ENCODE results near the gene CLCN3.
A peak's percentile ranks its signal among the peaks of the same experiment; 100 is the strongest.
"Not testable (repeated sequence)": the region's sequence is repeated elsewhere in the genome, so short reads cannot be mapped to it uniquely, and the experiment has no call there.

Gene CLCN3

DNA sequence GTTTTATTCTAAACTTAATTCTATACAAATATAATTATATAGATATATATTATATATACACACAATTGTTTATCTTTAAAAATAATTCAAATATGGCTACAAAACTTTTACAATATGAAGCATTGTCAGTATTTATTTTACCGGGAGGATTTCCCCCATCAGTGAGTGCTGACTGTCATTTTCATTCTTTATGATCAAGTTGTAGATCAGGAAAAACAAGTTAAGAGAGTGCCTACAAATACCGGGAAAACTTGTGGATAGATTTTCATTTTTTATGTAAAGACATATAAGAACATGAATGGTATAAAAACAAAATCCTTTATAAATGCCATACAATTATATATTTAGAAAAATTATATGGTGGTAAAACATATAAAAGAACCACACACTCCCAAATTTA lies 37.8 kb downstream of the CLCN3 start:
- no peak for DNase-seq

DNA sequence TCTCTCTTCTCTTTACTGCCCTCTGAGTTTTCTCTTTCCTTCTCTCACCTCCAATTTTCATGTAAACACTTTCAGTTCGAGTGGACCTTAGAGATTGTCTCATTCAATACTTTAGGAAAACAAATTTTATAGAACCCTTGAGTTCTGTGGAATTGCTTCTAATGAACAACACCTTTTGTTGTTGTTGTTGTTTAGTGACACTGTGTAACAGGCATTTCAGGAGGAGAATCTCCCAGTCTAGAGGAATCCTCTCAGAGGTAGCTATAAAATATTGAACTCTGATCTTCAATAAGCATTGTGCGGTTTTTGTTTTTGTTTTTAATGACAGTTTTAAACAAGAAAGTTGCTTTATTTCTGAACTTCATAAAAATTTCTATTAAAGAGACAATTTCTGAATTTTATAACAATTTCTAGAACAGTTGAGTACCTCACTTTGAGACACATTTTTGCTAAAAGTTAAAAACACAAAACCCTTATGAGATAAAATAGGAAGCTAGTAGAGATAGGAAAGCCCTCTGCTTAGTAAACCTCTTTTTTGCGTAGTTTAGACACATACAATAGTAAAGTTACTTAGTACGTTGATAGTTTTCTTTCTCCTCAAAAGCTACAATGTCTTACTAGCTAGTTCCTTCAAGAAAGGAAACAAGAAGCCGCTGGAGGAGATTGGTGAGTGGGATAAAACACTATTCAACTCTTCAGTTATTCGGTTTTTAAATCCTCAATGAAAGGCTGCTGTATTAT lies 38.8 kb downstream of the CLCN3 start:
- DNase-seq = no peak

DNA sequence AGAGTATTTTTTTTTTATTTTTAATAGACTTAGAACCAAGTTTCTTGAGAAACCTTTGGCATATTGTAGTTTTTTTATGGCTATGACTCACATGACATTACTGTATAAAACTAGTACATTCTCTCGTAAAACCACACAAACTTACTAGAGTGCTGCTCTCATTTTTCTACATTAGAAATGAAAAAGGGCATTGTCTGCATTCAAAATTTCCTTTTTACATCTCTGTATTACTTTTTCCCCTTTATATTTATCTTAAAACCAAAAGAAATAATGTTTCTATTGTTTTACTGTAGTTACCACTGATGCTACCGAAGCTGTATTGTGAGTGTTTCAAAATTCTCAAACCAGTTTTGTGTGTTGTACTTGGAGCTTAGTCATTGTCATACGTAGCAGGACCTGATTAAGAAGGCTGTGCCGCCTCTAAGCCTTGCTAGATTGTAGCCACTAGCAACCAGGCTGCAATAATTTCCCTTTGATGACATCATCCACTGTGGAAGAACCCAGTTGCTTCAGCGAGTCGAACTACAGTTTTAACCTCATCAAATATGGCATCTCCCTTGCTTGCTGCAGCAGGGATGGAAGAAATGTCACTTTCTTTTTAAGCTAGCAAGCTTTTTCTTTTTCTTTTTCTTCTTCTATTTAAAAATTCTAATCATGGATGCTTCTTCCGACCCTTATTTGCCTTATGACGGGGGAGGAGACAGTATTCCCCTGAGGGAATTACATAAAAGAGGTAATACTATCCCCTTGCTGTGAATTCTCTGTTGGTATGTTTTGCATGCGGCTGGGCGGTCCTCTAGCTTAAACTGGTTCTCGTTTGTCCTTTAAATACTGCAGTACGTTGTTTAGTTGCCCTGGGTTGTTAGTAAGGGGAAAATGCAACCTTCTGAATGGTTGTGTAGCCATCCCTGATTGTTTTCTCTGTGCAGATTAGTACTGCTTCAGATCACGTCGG lies 39.6 kb downstream of the CLCN3 start:
- DNase-seq = peak; percentile 49 to 64

DNA sequence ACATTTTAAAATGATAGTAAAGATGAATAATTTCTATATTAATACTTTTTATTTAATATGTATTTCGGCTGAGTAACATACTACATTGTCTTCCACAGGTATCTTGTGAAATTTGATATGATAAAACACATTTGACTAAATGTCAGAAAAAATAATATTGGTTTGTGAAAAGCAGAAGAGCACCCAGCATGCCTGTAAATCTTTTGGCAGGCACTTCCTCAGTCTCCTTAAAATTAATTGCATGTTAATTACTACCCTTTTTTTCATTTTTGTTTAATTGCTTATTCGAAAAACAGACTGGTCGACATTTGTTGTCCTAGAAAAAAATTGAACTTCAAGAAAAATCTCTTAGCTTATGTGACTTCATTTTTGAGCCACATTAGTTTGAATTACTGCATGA lies 40.6 kb downstream of the CLCN3 start:
- DNase-seq = no peak

DNA sequence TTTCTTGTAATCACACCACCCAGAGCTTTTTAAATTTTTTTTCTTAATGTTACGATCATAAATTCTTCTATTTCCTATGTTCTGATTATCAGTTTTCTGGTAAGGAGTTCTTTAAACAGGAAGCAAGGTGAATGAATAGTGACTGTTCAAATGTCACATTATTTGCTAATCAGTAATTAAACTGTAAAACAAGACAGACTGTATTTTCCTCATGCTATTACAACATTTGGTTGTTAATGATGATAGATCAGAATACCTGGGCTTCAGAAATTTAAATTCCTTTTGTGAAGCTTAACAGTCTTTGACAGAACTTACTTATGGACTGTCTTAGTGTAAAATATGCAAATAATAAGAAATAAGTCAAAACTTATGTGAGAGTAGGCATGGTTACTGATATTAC lies 41.4 kb downstream of the CLCN3 start:
- DNase-seq = no peak

DNA sequence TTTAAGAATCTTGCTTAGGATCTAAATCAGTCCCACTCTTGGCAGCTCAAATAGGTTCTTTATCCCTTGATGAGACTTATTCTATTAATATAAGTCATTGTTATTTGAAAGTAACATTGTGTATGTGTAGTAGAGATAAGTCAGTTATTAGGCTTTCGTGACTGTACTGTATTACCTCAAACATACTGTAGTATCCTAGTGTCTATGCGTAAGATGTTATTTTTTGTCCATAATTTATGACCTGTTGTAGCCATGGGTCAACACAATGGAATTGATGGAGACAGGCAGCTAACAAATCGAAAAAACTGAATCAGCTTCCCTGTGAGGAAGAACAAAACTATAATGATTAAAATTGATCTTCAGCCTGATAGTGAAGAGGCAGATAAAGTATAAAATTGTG lies 41.8 kb downstream of the CLCN3 start:
- DNase-seq = no peak

DNA sequence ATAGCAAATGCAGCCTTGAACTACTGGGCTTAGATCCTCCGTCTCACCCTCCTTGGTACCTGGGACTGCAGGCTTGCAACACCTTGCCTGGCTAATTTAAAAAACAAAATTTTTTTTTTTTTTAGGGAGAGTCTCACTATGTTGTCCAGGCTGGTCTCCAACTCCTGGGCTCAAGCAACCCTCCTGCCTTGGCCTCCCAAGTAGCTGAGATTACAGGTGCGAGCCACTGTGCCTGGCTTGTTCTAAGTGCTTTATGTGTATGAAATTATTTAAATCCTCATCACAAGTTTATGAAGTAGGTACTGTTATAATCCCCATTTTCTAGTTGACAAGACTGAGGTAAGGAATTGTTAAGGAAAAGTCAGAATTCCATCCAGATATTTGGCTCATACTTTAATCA lies 43.0 kb downstream of the CLCN3 start:
- DNase-seq = no peak

DNA sequence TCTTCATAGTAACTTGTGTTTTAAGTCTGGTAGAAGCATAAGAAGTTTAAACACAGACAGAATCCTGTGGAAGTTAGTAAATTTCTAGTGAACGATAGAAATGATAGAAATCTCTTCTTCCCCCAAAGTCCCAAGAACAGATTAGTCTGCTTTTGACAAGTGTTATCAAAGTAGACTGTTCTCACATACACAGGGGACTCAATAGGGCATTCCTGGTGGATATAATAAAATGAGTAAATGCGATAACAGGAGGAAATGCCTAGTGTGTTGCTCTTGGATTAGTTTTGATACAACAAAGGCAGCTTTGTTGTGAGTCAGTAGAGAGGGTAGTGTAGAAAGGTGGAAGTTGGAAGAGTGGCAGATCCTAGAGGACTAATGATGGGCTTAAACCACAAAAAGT lies 43.5 kb downstream of the CLCN3 start:
- DNase-seq = no peak

DNA sequence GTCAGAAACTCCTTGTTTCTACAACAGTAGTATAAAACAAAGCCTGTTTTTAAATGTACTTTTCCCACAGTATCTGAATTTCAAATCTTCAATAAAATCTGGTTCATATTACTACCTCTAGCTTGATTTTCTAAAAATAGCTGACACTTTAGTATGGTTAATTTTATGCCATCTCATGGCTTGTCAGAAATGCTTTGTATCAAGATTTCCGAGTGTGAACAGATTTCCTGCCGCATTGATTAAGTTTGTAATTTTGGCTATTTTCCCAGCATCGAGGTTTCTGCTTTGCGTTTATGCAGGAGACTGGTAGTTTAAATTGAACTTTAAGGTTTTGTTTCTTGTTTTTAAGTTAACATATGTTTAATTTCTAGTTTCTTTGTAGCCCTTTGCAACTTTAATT lies 44.2 kb downstream of the CLCN3 start:
- no peak for DNase-seq

DNA sequence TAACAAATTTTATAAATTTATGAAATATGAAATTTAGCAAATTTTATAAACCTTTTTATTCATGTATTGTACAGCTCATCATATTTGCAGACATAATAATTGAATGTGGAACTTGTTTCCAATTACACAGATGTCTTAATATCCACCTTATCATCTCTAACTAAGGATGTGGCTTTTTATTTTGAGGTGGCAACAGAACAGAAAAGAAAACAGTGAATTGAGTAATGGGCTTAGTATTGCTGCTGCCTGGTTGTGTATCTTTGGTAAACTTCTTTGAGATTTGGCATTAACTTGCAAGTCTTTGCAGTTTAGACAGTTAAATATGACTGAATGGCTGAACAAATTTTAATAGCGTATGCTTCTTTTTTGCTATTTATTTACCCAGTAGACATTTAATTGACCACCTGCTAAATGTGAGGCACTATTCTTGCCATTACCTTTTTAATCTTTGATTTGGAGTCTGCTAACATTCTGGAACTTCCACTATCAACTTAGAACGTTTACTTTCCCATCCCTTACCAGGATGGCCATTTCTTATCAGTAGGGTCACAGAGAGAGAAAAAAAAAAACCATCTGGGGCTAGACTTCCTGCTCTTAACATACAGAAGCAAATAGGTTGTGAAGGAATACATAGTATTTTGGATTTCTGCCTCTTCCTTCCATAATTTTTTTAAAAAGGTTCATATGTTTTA lies 44.8 kb downstream of the CLCN3 start:
- DNase-seq = no peak

DNA sequence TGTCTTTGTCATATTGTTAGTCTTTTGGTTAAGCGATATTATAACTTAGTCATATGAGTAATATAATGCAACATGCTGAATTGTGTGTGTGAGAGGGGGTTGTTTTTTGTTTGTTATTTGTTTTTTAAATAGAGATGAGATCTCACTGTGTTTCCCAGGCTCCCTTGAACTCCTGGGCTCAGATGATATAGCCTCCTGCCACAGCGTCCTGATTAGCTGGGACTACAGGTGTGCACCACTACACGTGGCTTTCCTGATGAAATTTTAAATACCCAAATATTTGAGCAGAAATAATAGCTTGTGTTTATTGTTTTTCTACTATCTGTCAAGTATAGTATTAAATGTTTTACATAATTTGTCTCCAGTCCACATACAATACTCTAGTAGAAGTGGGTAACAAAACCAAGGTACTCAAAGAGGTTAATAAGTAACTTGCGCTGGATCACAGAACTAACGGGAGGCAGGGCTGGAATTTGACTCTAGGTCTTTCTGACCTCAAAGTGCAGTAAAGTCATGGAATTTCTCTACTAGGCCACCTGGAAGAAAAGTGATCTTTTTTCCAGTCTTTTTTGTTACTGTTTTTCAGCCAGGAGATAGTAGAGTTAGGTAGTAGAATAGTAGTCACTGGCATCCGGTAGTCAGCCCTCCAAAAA lies 47.8 kb downstream of the CLCN3 start:
- no peak for DNase-seq

DNA sequence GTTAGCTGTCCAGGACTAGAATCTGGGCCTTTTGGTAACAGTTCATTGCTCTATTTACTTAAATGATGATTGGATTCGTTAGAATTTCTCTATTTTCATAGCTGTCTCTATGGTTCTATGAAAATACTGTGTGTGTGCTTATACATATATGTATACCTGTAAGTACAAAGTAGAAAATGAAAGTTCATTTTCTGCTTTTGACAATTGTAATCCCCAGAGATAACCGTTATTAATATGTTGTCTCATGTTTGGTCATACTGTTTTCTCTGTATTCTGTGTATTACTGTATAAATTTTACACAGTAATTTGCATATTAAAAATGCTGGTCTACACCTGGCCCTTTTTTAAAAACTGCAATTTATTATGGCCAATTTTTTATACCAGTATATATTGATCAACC lies 55.4 kb downstream of the CLCN3 start:
- DNase-seq = no peak

DNA sequence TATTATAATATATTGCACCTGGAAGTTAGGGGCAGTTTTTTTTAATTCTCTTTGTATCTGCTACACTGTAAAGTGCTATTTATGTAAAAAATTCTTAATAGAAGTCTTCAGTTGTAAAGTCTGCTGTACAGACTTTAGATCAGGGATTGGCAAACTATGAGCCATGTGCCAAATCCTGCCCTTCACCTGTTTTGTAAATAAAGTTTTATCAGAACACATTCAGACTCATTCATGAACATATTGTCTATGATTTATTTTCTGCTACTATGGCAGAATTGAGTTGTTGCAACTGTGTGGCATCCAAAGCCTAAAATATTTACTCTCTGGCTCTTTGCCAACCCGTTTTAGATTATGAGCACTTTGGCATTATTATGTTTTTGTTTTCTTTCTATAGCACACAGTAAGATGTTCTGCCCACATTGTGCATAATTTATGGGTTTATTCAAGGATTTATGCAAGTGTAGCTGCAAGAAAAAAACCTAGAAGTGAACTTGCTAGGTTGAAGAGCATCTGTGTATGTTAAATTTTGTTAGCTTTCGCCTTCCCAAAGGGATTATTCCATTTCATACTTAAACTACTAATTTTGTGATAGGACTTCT lies 56.9 kb downstream of the CLCN3 start:
- DNase-seq = no peak

DNA sequence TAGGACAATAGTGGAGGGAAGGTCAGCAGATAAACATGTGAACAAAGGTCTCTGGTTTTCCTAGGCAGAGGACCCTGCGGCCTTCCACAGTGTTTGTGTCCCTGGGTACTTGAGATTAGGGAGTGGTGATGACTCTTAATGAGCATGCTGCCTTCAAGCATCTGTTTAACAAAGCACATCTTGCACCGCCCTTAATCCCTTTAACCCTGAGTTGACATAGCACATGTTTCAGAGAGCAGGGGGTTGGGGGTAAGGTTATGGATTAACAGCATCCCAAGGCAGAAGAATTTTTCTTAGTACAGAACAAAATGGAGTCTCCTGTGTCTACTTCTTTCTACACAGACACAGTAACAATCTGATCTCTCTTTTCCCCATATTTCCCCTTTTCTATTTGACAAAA lies 58.1 kb downstream of the CLCN3 start:
- DNase-seq = not testable (repeated sequence)

DNA sequence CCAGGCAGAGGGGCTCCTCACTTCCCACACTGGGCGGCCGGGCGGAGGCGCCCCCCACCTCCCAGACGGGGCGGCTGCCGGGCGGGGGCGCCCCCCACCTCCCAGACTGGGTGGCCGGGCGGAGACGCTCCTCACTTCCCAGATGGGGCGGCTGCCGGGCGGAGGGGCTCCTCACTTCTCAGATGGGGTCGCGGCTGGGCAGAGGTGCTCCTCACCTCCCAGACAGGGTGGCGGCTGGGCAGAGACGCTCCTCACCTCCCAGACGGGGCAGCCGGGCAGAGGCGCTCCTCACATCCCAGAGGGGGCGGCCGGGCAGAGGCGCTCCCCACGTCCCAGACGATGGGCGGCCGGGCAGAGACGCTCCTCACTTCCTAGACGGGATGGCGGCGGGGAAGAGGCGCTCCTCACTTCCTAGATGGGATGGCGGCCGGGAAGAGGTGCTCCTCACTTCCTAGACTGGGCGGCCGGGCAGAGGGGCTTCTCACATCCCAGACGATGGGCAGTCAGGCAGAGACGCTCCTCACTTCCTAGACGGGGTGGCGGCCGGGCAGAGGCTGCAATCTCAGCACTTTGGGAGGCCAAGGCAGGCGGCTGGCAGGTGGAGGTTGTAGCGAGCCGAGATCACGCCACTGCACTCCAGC lies 58.7 kb downstream of the CLCN3 start:
- DNase-seq = not testable (repeated sequence)

DNA sequence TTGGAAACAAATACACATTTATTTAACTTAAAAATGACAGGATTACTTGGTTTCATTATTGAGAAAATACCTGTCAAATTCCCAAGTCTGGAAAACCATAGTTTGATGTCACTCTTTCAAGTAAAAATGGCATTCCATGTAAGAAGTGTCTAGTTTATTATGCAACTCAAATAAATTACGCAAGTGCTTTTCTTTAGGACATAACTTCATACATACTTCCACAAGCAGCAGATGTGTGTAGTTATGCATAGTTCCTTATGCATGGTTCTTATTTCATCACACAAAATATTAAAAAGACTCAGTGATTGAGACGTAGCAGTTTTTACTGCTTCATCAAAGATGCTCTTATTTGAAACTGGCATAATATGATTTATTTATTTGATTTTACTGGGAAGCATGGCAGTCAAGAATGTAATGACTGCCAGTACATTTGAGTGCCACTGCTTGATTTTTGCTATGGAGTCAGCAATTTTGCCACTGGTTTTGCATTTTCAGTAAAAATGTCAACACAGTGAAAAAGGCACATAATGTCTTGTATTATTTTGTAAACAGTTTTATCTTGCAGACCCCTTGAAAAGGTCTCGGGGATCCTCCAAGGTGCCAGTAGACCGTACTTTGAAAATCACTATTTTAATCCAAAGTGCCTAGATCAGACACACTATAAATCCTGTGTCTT lies 62.1 kb downstream of the CLCN3 start:
- no peak for DNase-seq

DNA sequence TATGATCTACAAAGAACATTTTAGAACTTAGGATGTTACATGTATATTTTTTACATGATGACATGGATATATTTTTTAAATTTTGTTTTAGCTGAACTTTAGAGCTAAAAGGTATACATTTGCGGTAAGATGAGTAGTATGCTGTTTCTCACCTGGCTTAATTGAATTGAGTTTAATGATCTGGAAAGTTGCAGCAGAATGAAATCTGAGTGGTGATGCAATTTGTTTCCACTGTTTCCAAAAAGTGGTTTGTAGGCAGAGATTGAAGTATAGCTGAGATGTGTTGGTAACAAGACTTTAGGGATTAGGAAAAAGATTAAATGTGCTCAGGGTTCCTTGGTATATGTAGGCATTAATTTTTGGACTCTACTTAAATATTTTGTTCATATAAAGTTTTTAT lies 69.3 kb downstream of the CLCN3 start:
- no peak for DNase-seq

DNA sequence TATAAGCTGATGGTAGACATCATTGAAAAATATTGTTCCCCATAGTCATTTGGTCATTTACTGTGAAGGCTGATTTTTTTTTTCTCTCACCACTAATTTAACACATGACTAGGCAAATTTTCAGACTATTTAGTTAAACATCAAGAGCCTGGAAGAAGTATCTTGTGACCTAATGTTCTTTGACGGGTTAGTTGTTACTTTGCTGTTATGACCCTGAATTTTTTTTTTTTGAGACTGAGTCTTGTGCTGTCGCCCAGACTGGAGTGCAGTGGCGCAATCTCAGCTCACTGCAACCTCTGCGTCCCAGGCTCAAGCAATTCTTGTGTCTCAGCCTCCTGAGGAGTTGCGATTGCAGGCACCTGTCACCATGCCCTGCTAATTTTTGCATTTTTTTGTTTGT lies 70.4 kb downstream of the CLCN3 start:
- no peak for DNase-seq

DNA sequence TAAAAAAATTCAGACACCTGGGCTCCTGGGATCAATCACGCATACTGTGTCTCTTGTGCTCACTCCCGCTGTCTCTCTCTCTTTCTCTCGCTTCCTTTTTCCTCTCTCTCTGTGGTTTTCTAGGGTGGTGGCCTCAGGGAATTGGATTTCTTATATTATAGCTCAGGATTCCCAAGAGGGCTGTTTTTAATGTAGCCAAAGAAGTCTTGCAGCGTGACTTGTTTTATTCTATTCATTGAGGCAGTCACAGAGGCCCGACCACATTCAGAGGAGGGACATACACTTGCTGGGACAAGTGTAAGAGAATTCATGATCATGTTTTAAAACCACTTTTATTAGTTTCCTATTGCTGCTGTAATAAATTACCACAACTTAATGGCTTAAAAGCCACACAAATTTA lies 78.0 kb downstream of the CLCN3 start:
- DNase-seq = no peak

DNA sequence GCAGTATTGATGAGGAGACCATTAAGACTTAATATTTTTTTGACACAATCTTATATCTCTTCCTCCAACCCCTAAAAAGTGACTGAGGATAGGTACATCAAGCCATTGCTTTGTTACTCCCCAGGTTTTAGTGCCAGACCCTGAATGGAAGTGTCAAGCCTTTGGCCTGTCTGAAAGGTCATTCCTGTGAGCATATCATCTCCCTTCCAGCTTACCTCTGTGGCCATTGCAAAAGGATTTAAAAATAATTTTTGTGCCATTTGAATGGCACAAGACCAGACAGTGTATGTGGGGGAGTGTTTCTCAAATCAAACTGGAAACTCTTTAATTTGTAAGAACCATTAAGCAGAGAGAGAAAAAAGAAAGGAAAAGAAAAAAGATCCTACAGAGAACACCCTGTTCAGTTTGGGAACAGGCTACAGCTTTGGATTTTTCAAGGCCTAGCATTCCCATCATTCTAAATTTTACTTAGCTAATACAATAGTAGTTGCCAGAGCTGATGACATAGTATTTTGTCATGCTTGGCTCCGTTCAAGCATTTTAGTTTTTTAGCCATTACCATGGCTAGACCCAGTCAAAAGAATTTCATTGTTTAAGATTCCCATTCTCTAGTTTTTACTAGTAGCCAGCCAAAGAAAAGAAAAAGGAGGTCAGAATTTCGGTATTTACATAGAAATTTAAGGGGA lies 87.7 kb downstream of the CLCN3 start:
- no peak for DNase-seq

DNA sequence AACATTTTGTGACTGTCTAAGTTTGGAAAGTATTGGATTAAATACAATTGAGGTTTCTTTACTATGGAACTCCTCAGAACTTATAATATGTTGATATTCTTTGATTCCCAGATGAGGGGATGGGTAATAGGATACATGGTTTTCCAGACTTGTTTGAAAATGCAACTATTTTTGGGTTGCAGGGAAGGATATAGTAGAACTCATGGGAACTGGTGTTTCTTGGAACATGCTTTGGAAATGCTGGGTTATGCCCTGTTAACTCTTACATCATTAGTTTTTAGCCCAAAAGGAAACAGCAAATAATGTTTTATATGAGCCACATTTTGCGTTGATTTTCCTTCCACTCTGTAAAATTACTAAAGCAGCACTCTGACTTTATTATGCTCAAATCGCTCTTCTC lies 95.4 kb downstream of the CLCN3 start:
- no peak for DNase-seq

All from activated CD4-positive, alpha-beta T cell treated with anti-CD3 and anti-CD28 coated beads, Interleukin-2, amount 50 U/mL, for 48 hours (primary cell).